Immature natural killer cell (primary cell): ENCODE data around the gene IL37. TPM values are rescaled to one million over a fixed set of nuclear protein-coding genes. Genes with fewer than 3 reads are reported as not detected.

Source experiments
- polyA plus RNA-seq, 3 donors: library from polyadenylated mRNA; unstranded; fragments of 300-500 nt; fragmentation: Illumina TruSeq; gene quantifications; one replicate each; pipeline ENCODE4 v1.2.3, GENCODE V29; 2021

Gene IL37
- polyA plus RNA-seq, 3 donors from 2014 or later, result not detected

Other genes starting within 250 kb of the IL37 start
- under 1 TPM in 1 of 3 donors, not detected in 2; 0.24 TPM for gene NT5DC4, start 190.1 kb upstream of the IL37 start, polyA plus RNA-seq
- gene CKAP2L, start 146.6 kb upstream of the IL37 start, polyA plus RNA-seq, result under 1 TPM in 2 of 3 donors, not detected in 1; 0.08 to 0.91 TPM
- gene IL1A, start 126.7 kb upstream of the IL37 start, polyA plus RNA-seq, result not detected
- 1 to 10 TPM in 2 of 3 donors, under 1 TPM in 1; 0.31 to 3.7 (median 1.3) TPM for gene IL1B, start 74.4 kb upstream of the IL37 start, polyA plus RNA-seq
- not detected for gene IL36G, start 66.8 kb downstream of the IL37 start, polyA plus RNA-seq
- gene IL36A, start 94.3 kb downstream of the IL37 start, polyA plus RNA-seq, result not detected
- not detected for gene IL36B, start 141.7 kb downstream of the IL37 start, polyA plus RNA-seq
- not detected for gene IL36RN, start 148.0 kb downstream of the IL37 start, polyA plus RNA-seq
- gene IL1F10, start 156.8 kb downstream of the IL37 start, polyA plus RNA-seq, result not detected
- 1 to 10 TPM in 2 of 3 donors, under 1 TPM in 1; 0.44 to 2.3 (median 1.9) TPM for gene IL1RN, start 216.4 kb downstream of the IL37 start, polyA plus RNA-seq